IPS-NIHi11 (cell line): ENCODE measurements around the gene RSPH10B2.
"Not testable (repeated sequence)": the region's sequence is repeated elsewhere in the genome, so short reads cannot be mapped to it uniquely, and the experiment has no call there.

Experiments
- DNase-seq: peaks from one replicate; pipeline ENCODE4 v3.0.0; 2012; ENCODE audit warnings: mixed read lengths, low spot score

RSPH10B2 gene

DNA sequence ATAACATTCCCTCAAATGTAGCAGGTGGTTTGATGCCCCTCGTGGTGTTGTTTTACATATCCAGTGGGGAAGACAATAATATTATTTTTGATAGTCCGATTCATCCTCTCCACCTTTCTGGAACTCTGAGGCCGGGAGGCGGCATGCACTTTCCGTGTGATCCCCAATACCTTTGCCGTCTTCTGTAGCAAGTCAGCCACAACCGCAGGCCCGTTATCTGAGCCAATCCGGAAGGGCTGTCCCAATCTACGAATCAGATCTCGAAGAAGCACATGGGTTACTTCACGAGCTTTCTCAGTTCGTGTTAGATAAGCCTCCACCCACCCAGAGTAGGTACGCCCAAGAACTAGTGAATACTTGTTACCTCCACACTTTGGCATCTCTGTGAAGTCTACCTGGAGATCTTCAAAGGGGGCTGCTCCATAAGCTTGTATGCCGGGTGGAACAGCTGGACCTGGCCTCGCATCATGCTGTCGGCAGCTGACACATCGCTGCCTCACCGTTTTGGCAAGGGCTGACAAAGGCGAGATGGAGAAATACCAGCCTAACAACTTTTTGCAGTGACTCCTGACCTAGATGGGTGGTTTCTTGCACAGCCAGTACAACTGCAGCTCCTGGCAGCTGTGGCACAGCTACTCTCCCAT, 88.5 kb downstream of the RSPH10B2 start:
- DNase-seq = not testable (repeated sequence)

DNA sequence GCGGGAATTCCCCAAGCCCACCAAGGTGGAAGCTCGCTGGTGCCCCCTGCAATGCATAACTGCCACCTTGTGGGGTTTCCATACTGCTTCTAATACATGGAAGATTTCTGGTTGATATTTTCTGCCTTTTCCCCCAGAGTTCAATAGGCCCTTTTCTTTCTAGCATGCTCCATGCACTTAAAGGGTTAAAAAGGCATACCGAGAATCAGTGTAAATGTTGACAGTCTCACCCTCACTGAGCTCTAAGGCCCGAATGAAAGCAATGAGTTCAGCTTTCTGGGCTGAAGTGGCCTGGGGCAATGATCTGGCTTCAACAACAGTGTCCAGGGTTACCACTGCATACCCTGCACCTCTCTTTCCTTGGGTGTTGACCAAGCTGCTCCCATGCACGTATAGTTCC, 89.2 kb downstream of the RSPH10B2 start:
- not testable (repeated sequence) for DNase-seq

DNA sequence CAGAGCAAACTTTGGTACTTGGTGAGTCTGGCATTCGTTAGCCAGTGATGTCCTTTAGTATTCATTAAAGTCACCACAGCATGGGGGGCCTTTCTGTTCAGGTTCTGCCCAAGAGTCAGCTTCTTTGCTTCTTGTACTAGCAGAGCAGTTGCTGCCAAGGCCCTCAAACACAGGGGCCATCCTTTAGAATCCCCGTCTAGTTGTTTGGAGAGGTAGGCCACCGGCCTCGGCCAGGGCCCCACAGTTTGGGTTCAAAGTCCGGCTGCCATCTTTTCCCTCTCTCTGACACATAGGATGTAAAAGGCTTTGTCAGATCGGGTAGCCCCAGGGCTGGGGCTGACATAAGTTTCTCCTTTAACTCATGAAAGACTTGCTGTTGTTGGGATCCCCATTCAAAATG, 89.8 kb downstream of the RSPH10B2 start:
- DNase-seq = not testable (repeated sequence)

DNA sequence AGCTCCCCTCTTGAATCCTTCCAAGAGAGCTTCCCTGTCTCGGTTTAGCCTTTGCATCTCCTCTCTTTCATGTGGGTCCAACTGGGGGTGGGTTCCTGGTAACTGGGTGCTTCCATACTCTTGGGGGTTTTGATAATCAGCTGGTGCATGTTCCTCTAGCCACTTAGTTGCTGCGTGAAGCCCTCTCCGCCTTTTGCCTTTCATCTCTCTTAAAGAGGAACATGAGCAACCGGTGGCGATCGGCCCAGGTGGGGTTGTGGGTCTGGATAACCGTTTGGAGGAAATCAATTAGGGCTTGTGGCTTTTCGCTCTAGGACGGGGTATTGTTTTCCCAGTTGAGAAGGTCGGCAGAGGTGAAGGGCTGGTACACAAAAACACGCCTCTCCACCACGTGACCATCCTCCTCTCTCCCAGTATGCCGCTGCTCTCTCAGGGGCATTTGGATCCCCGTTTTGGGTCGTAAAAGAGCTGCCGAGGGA, 92.1 kb downstream of the RSPH10B2 start:
- DNase-seq = not testable (repeated sequence)

DNA sequence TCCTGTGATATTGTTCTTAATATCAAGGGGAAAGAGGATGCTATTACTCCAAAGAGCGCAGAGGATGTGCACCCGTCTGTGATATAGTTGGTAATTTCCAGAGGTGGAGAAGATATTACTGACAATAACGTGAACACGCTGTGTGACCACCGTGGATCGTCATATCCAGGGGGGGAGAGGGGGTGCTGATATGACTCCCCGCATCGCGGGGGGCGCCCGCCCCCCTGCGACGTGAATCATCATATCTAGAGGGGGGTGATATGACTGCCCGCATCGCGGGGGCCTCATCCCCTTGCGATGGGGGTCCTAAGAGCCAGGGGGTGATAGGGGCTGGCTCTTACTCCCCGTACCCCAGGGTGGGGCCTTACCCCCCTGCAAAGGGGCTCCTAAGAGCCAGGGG, 93.8 kb downstream of the RSPH10B2 start:
- DNase-seq = not testable (repeated sequence)
